Fibroblast of skin of left biceps (primary cell): ENCODE results near the gene TMEM165.

Experiments
- DNase-seq, 2 experiments: peaks; one replicate each; pipeline ENCODE4 v3.0.0-alpha.2; 2013; ENCODE audit warnings: low read depth in 2 of 2

Gene TMEM165

GRCh38 chr4:55458164-55458563 lies 62.4 kb downstream of the TMEM165 start:
- DNase-seq = no peak

DNA sequence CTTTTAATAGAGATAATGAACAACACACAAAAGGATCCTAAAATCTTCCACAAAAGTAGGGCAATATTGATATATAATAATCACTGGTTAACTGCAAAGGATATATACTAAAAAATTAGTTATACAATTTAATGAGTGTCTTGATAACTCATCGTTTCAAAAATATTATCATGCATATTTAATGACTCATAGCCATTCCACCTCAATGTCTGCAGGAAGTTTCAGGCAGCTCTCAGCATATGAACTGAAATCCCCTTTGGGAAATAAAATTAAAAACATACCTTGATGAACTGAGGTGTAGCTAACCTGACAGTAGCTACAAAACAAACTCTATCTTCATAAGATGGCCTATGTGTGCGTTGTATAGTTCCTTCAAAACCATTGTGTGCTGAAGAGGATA lies 62.9 kb downstream of the TMEM165 start:
- DNase-seq = no peak

- DNase-seq = no peak
These were observed 70.2 kb downstream of the TMEM165 start for GRCh38 chr4:55466001-55466400.

DNA sequence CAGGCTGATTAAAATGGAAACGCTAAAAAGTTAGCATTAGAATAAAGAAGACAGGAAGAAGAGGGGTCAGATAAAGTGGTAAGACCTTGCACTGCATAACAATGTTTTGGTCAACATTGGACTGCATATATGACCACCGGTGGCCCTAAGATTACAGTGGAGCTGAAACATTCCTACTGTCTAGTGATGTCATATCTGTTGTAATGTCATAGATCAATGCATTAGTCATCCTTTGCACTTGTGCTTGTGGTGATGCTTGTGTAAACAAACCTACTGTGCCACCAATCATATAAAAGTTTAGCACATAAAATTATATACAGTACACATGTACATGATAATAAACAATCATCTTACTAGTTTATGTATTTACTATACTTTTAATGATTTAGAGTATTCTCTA lies 73.0 kb downstream of the TMEM165 start:
- DNase-seq = no peak

DNA sequence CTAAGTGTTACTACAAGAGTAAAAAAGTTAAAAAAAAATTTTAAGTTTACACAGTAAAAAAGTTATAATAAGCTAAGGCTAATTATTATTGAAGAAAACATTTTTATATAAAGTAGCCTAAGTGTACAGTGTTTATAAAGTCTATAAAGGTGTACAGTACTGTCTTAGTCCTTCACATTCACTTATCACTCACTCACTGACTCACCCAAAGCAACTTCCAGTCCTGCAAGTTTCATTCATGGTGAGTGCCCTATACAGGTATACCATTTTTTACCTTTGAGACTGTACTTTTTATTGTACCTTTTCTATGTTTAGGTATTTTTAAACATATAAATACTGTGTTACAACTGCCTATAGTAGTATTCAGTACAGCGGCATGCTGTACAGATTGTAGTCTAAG lies 74.2 kb downstream of the TMEM165 start:
- DNase-seq = no peak
